GM12874 (cell line): ENCODE data around the gene PTPN2.

Experiments used
- TF ChIP-seq, protein P1 (sequence below): IDR thresholded peaks from 2 replicates; pipeline ENCODE4 v1.5.1; 2011; ENCODE audit warnings: low read depth, mild to moderate bottlenecking, control low read depth, low read length, moderate library complexity; ENCODE audit not compliant: insufficient read depth

PTPN2 gene

GRCh38 chr18:12868576-12868975 lies 15.5 kb downstream of the PTPN2 start:
- TF ChIP-seq, protein P1, sequence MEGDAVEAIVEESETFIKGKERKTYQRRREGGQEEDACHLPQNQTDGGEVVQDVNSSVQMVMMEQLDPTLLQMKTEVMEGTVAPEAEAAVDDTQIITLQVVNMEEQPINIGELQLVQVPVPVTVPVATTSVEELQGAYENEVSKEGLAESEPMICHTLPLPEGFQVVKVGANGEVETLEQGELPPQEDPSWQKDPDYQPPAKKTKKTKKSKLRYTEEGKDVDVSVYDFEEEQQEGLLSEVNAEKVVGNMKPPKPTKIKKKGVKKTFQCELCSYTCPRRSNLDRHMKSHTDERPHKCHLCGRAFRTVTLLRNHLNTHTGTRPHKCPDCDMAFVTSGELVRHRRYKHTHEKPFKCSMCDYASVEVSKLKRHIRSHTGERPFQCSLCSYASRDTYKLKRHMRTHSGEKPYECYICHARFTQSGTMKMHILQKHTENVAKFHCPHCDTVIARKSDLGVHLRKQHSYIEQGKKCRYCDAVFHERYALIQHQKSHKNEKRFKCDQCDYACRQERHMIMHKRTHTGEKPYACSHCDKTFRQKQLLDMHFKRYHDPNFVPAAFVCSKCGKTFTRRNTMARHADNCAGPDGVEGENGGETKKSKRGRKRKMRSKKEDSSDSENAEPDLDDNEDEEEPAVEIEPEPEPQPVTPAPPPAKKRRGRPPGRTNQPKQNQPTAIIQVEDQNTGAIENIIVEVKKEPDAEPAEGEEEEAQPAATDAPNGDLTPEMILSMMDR = no peak

GRCh38 chr18:12867441-12868123 lies 16.5 kb downstream of the PTPN2 start:
- TF ChIP-seq, protein P1 = no peak

- TF ChIP-seq, protein P1 = no peak
These were observed 20.3 kb downstream of the PTPN2 start for GRCh38 chr18:12863687-12864216.

DNA sequence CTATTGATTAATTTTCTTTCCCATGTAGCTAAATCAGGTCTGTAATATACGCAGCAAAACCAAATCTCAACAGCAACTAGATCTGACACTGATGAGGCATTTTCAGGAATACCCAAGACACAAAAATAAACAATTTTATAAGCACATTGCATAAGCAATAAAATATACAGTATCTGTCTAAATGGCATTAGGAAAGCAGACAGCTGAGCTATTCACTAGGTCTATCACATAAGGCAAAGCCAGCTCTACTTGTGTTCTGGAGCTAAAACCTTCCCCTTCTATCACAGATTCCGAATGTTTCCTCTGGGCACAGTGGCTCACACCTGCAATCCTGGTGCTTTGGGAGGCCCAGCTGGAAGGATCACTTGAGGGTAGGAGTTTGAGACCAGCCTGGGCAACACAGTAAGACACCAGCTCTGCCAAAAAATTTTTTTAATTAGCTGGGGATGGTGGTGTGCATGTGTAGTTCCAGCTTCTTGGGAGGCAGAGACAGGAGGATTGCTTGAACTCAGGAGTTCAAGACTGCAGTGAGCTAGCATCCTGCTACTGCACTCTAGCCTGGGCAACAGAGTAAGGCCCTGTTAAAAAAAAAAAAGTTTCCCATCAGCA lies 21.1 kb downstream of the PTPN2 start:
- TF ChIP-seq, protein P1 = no peak

GRCh38 chr18:12862467-12862866 lies 21.6 kb downstream of the PTPN2 start:
- TF ChIP-seq, protein P1 = no peak

- TF ChIP-seq, protein P1 = no peak
These were observed 22.4 kb downstream of the PTPN2 start for GRCh38 chr18:12861637-12862036.

DNA sequence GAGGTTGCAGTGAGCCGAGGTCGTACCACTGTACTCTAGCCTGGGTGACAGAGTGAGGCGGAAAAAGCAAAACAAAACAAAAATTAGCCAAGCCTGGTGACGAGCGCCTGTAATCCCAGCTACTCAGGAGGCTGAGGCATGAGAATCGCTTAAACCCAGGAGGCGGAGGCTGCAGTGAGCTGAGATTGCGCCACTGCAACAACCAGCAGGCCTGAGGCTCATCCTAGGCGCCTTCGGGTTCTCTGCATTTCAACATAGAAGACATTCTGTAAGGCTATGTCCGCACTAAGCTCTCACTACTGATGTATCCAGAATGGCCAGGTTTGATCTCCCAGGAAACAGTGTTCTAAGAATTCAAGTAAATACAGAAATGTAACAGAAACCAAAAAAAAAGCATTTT lies 23.5 kb downstream of the PTPN2 start:
- TF ChIP-seq, protein P1 = no peak
